Mucosa of descending colon (tissue), 3 donors: ENCODE results near the gene EHHADH. TPM values are rescaled to one million over a fixed set of nuclear protein-coding genes. Genes with fewer than 3 reads are reported as not detected.

Source experiments
- ATAC-seq: fragments of 200-7000 bp; cut with Tn5 transposase; one replicate; pipeline ENCODE4 v1.9.1; 2020; ENCODE audit warnings: mild to moderate bottlenecking, moderate library complexity
- DNase-seq, 3 donors: peaks; one replicate each; pipeline ENCODE4 v3.0.0-alpha.2; 2020
- H3K36me3 ChIP-seq: fragments of 200-600 bp; one replicate; pipeline ENCODE4 v1.8.0; 2021; ENCODE audit warnings: low read depth, mild to moderate bottlenecking
- H3K4me1 ChIP-seq: fragments of 200-600 bp; one replicate; pipeline ENCODE4 v1.8.0; 2021; ENCODE audit warnings: low read depth, mild to moderate bottlenecking
- H3K4me3 ChIP-seq: fragments of 200-600 bp; one replicate; pipeline ENCODE4 v1.8.0; 2021; ENCODE audit warnings: mild to moderate bottlenecking
- H3K9me3 ChIP-seq: fragments of 200-600 bp; one replicate; pipeline ENCODE4 v1.8.0; 2021; ENCODE audit warnings: mild to moderate bottlenecking
- CTCF ChIP-seq: fragments of 200-600 bp; IDR thresholded peaks from one replicate; pipeline ENCODE4 v1.8.0; 2022; ENCODE audit warnings: antibody characterized with exemption, mild to moderate bottlenecking
- intact Hi-C, 2 donors: fragments of 100-400 bp; cut with DNase I in 1 of 2; cut with micrococcal nuclease in 1 of 2; formaldehyde crosslinking; loops; one replicate each; pipeline versions ENCODE4 v1.11.0 to v1.11.1; 2022; cut with DNase I, micrococcal nuclease
- total RNA-seq, 3 donors: library from RNA; stranded (reverse); fragmentation: NEBNext Ultra II Directional in 2 of 3; extraction: Animal tissue kit (Norgen Biotek cat#: 25700) in 2 of 3; gene quantifications; one replicate each; pipeline versions ENCODE4 v1.2.1 to v1.2.4, GENCODE V29; 2021 to 2023
- donor health status: DM: no; HTN: no; CAD: no; lungs with moderate emphysema.
- donor health status: DM: no; HTN: no; CAD: no.
- donor health status: DM: no; HTN: yes; CAD: no.

The EHHADH gene
- total RNA-seq, 3 donors from 2014 or later = 18.3 to 33.2 (median 29.0) TPM

DNA sequence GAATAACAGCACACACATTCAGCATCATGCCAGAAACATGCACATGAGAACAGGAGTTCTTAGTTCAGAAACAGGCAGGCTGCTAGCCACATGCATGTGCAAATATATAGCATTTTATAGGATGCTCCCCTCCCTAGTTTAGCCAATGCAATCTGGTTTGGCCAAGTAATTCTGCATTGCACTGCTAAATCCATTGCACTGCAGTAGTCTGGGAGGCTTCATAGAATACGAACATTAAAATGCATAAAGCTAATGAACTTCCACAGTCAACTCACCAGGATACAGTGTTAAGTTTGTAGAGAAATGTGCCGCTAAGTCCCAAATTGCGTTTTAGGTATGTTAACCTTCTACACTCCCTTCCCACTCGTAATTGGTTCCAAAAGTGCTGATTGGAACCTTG is 41.8 kb downstream of the EHHADH start:
- ATAC-seq (no peak), DNase-seq (no peak)
- H3K4me1 ChIP-seq = no peaks in the 10 kb centered on the region
- no peaks in the 10 kb centered on the region for H3K36me3 ChIP-seq
- no peak overlapping the region for H3K4me3 ChIP-seq
- TF ChIP-seq CTCF = no peak
- intact Hi-C loops = no loop called here
- H3K9me3 ChIP-seq = no peaks in the 10 kb centered on the region

DNA sequence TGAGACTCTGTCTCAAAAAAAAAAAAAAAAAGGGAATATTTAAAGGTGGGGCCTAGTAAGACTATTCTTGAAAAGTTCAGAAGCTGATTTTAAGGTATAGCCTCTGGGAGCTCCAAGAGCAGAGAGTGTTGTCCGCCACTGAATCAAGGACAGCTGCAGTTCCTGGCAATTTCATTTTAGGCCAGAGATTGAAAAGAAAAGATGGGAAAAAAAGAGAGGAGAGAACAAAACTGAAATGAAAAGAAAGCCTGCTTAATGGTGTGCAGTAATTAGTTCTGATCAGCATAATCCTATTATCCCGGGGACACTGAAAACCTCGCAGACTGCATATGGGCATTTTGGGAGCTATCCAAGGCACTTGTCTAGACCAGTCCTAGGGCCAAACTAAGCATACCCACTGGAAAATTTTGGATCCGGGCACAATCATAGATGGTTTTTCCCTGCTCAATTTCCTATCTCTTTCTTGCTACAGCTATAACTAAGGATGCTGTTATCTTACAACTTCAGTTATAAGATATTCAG is 43.2 kb downstream of the EHHADH start:
- no peaks in the 10 kb centered on the region for H3K9me3 ChIP-seq
- no peaks in the 10 kb centered on the region for H3K36me3 ChIP-seq
- no peak for TF ChIP-seq CTCF
- no peak for ATAC-seq
- H3K4me3 ChIP-seq = no peak overlapping the region
- no peaks in the 10 kb centered on the region for H3K4me1 ChIP-seq
- intact Hi-C loops = no loop called here
- no peak for DNase-seq

- intact Hi-C loops = no loop called here
- DNase-seq (no peak), ATAC-seq (no peak)
These were observed 45.0 kb downstream of the EHHADH start for GRCh38 chr3:185208823-185209222.

GRCh38 chr3:185207931-185208746 is 45.7 kb downstream of the EHHADH start:
- Histone ChIP-seq H3K4me1 (no peaks in the 10 kb centered on the region), H3K4me3 (no peak overlapping the region), H3K9me3 (no peaks in the 10 kb centered on the region), H3K36me3 (no peaks in the 10 kb centered on the region)
- no peak for DNase-seq
- TF ChIP-seq CTCF = no peak
- peak; percentile 24 for ATAC-seq
- intact Hi-C loops = no loop called here

More at GRCh38 chr3:185208823-185209222, 45.0 kb downstream of the EHHADH start:
- Histone ChIP-seq H3K4me1 (no peaks in the 10 kb centered on the region), H3K4me3 (no peak overlapping the region), H3K9me3 (no peaks in the 10 kb centered on the region), H3K36me3 (no peaks in the 10 kb centered on the region)
- no peak for TF ChIP-seq CTCF

GRCh38 chr3:185207481-185207880 is 46.4 kb downstream of the EHHADH start:
- intact Hi-C loops = no loop called here
- Histone ChIP-seq H3K4me1 (no peaks in the 10 kb centered on the region), H3K36me3 (no peaks in the 10 kb centered on the region), H3K4me3 (no peak overlapping the region), H3K9me3 (no peaks in the 10 kb centered on the region)
- ATAC-seq (no peak), DNase-seq (no peak)
- TF ChIP-seq CTCF = no peak
